GM18507 (cell line): ENCODE results near the gene DVL1.
A peak's percentile ranks its signal among the peaks of the same experiment; 100 is the strongest.
"Not testable (repeated sequence)": the region's sequence is repeated elsewhere in the genome, so short reads cannot be mapped to it uniquely, and the experiment has no call there.

Source experiments
- DNase-seq: peaks from one replicate; pipeline ENCODE4 v3.0.0; 2011; ENCODE audit warnings: low read depth; ENCODE audit not compliant: insufficient read length; ENCODE audit errors: extremely low spot score
- FAIRE-seq: peaks from 2 replicates; lab custom pipeline; 2011; peaks lifted over from hg19 to GRCh38; lab: Jason Lieb, UNC

DVL1 gene

DNA sequence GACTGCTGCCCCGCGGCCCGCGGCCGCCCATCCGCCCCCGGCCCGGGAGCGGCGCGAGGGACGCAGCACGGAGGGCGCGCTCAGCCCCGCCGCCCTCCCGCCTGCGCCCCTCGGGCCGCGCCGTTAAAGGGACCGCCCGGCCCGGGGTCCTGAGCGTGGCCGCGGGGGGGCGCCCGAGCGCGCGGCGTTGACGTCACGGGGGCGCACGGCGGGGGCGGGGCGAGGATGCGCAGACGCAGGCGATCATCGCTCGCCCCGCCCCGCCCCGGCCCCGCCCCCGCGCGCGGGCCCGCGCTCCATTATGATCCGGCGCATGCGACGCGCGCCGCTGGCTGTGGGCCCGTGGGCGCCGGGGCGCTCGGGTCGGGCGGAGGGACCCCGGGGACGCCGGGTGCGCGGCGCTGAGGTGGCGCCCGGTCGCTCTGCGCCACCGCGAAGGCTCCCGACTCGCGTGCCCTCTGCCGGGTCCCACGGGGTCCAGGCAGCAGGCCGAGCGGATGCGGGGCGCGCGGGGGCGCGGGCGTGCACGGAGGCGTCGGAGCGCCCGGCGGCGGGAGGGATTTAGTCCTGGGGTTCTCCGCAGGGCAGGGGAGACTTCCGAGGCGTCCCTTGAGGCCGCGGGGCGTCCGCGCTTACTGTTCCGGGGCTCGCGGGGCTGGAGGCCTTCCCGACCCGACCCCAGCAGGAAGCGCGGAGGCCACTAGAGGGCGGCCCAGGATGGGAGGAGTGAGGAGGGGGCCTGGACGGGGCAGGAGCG is at the start of gene DVL1:
Gene DVL1, minus strand, starts transcription at position 163 of the 757 bp plus-strand sequence. CDS start 353 bp downstream, outside the sequence.
- DNase-seq, result peak; percentile 88
- peak; percentile 62 for FAIRE-seq

- DNase-seq, result no peak
- FAIRE-seq, result no peak
Measured at GRCh38 chr1:1398677-1399186, 49.5 kb upstream of the DVL1 start.

GRCh38 chr1:1397839-1398523 is 48.8 kb upstream of the DVL1 start:
- no peak for FAIRE-seq

GRCh38 chr1:1395166-1395565 is 45.9 kb upstream of the DVL1 start:
- FAIRE-seq (no peak), DNase-seq (no peak)

More at GRCh38 chr1:1397839-1398523, 48.8 kb upstream of the DVL1 start:
- DNase-seq, result no peak

- no peak for FAIRE-seq
Measured at GRCh38 chr1:1394116-1394515, 44.9 kb upstream of the DVL1 start.

DNA sequence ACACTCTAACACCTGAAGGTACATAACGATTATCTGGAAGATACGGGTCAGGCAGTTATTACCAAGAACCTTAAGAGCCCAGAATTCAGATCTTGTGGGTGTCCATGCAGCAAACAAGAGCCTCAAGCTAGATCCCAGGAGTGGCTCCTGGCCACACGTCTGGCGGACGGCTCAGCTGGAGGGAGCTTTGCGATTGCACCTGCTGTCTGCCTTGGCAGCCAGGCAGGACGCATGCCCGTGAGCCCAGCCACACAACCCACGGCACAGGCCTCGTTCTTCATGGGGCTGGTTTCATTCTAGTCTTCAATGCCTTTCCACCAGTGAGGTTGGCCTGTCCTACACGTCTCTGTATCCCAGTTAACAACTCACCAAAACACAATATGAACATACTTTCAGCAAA is 44.2 kb upstream of the DVL1 start:
- FAIRE-seq, result no peak
- no peak for DNase-seq

More at GRCh38 chr1:1394116-1394515, 44.9 kb upstream of the DVL1 start:
- DNase-seq, result no peak

GRCh38 chr1:1393014-1393413 is 43.8 kb upstream of the DVL1 start:
- no peak for FAIRE-seq

DNA sequence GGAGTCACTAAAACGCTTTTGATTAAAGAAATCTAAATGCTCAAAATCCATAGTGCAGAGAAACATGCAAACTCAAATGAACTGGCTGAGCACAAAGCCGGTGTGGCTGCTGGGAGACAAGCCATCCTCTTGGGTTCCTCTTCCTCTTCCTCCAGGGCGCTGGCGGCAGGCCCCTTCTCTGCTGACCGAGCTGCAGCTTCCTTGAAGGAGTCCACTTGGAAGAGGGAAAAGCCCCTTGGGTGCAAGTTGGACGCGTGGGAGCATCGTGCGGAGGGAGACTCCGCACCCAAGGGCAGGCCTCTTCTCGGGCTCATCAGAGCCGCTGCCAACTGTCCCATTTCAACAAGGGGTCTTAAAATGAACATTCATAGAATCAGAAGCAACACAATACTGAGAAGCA is 42.0 kb upstream of the DVL1 start:
- no peak for FAIRE-seq
- no peak for DNase-seq

More at GRCh38 chr1:1393014-1393413, 43.8 kb upstream of the DVL1 start:
- DNase-seq, result no peak

DNA sequence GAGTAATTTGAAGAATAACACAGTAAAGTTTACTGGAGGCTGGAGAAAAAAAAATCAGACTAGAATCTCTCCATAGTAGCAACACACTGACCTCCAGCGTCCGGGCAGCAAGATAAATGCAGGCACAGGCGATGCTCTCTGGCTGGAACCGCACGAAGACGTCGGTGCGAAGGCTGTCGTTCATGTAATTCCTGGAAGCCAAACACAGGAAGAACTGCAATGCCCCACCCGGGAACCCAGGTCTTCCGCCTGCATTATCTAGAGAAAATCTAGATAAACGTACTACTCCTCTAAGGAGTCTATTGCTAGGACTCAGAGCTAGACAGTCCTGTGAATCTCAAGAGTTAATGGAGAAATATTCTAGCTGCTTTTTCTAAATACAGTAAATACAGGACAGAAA is 41.5 kb upstream of the DVL1 start:
- DNase-seq (no peak), FAIRE-seq (no peak)

DNA sequence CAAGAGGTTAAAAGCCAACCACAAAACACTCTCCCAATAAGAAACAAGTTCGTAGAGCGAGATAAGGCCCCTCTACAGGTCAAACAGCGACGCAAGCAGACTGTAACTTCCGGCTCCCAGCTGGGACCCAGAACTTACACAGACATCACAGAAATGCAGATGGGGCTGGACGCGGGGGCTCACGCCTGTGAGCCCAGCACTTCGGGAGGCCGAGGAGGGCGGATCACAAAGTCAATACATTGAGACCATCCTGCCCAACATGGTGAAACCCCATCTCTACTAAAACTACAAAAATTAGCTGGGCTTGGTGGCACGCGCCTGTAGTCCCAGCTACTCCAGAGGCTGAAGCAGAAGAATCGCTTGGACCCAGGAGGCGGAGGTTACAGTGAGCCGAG is 38.9 kb upstream of the DVL1 start:
- DNase-seq (no peak), FAIRE-seq (no peak)

- FAIRE-seq (no peak), DNase-seq (no peak)
Measured at GRCh38 chr1:1387098-1388077, 38.2 kb upstream of the DVL1 start.

DNA sequence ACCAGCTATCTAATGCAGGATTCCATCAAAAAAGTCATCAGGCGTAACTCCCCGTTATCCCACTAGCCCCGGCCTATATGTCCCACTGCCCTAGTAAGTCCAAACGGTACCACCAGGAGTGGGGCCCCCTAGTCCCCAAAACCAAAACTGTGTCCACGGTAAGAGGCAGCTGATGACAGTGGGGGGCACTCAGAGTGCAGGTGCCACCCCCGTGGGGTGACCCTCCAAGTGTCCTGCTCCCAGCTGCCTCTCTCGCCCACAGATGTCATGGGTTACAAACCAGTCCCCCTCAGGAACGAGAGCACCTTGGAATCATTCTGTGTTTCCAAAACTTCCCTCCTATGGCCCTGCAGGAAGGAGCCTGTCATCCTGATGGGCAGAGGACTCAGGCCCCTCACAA is 36.7 kb upstream of the DVL1 start:
- DNase-seq (no peak), FAIRE-seq (no peak)

DNA sequence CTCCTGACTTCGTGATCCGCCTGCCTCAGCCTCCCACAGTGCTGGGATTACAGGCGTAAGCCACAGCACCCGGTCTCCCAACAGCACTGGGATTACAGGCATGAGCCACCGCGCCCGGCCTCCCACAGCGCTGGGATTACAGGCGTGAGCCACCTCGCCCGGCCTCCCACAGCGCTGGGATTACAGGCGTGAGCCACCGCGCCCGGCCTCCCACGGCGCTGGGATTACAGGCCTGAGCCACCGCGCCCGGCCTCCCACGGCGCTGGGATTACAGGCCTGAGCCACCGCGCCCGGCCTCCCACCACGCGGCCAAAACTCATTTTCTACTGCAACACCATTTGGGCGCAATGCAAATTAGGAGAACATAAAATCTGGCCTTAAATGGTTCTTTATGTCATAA is 36.1 kb upstream of the DVL1 start:
- not testable (repeated sequence) for FAIRE-seq

GRCh38 chr1:1381294-1381693 is 32.1 kb upstream of the DVL1 start:
- DNase-seq (no peak), FAIRE-seq (no peak)

More for the DNA sequence above, 36.1 kb upstream of the DVL1 start:
- DNase-seq, result not testable (repeated sequence)

DNA sequence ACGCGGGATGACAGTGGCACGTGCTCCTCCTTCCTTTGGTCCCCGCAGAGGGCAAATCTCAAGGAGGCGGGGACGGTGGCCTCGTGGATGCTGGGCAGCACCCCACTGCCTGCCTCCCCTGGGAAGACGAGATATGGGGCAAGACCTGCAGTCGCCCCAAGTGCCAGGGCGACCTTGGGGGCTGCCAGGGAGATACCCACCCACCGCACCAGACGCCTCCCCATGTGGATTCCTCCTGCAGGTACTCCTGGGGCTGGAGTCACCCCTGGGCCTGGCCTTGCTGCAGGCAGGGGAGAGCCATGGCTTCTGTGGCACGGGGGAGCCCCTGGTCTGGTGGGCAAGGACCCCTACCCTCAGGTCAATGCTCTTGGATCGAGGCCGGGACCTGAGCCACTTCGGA is 31.6 kb upstream of the DVL1 start:
- no peak for DNase-seq
- no peak for FAIRE-seq

DNA sequence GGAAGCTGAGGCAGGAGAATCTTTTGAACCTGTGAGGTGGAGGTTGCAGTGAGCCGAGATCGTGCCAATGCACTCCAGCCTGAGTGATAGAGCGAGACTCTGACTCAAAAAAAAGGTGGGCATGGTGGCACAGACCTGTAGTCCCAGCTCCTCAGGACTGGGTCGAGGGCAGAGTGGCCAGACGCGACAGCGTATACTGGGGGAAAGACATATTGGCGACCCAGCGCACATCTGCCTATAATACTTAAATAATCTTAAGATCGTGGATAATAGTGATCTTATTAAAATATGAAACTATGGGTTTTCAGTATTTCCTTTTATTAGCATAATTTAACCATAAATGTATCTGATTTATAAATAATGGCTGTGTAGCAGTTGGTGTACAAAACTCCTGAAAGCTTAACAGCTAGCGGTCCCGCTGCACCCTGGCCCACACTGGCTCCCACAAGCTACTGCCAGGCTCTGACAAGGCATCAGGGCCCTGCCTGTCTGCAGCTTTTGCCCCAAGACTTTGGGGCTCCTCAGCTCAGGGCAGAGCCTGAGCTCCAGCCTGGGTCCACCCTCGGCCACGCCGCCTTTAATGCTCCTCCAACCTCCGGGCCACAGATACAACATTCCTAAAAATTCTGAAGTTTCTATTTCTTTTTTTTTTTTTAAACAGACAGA is 28.5 kb upstream of the DVL1 start:
- DNase-seq (no peak), FAIRE-seq (no peak)

DNA sequence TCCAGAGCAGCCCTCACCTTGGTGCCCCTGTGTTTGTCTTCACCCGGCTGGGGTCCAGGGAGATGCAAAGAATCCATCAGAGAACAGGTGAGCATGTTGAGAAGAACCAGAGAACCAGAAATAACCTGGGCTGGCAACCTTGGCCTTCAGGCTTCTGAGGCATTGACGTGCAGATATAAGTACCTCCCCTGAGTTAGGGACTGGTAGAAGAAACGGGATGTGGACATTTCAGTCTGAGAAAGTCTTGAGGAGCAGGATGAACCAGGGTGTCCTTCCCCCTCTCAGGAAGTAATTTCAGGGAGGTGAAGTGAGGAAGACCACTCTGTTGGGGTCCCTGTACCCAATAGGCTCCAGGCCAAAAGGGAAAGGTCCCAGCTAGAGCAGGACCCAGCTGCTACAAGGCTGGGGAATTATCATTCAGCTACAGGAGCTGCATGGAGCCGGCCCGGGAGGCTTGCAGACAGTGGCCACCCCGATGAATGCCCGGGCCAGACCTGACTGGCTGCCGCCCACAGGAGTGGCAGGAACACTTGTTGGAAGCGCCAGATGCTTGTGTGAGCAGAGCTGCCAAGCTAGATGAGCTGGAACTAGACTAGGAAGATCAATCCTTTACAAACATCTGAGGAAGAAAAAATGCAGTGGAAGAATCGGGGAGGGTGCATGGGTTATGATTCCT is 27.5 kb upstream of the DVL1 start:
- no peak for FAIRE-seq

GRCh38 chr1:1374929-1375662 is 25.9 kb upstream of the DVL1 start, which contains the start of gene AURKAIP1:
TSS of gene AURKAIP1 (minus strand) at chr1:1375207. CDS start at chr1:1374756, 451 bp downstream.
- DNase-seq (peak; percentile 97), FAIRE-seq (peak; percentile 100)

More for the DNA sequence above, 27.5 kb upstream of the DVL1 start:
- DNase-seq, result no peak
